Islet precursor cell (in vitro differentiated cells): ENCODE results near the gene ICOS.
"Not testable (repeated sequence)": the region's sequence is repeated elsewhere in the genome, so short reads cannot be mapped to it uniquely, and the experiment has no call there.

Experiments used
- DNase-seq: peaks from one replicate; pipeline ENCODE4 v3.0.0-alpha.2; 2018

The ICOS gene

GRCh38 chr2:203983064-203983715 is 46.6 kb downstream of the ICOS start:
- no peak for DNase-seq

- not testable (repeated sequence) for DNase-seq
These were observed 49.4 kb downstream of the ICOS start for GRCh38 chr2:203985978-203986377.

GRCh38 chr2:203987959-203988358 is 51.4 kb downstream of the ICOS start:
- DNase-seq: no peak

- DNase-seq: no peak
These were observed 52.1 kb downstream of the ICOS start for GRCh38 chr2:203988500-203989260.

- no peak for DNase-seq
These were observed 53.0 kb downstream of the ICOS start for GRCh38 chr2:203989521-203989920.

GRCh38 chr2:203992509-203992908 is 55.9 kb downstream of the ICOS start:
- no peak for DNase-seq

GRCh38 chr2:203993011-203993410 is 56.4 kb downstream of the ICOS start:
- no peak for DNase-seq

- DNase-seq: no peak
These were observed 57.0 kb downstream of the ICOS start for GRCh38 chr2:203993560-203993959.

- no peak for DNase-seq
These were observed 58.2 kb downstream of the ICOS start for GRCh38 chr2:203994735-203995134.

GRCh38 chr2:203996692-203997091 is 60.1 kb downstream of the ICOS start:
- no peak for DNase-seq

- DNase-seq: no peak
These were observed 60.9 kb downstream of the ICOS start for GRCh38 chr2:203997481-203997880.

GRCh38 chr2:203997980-203998809 is 61.6 kb downstream of the ICOS start:
- DNase-seq: no peak

GRCh38 chr2:203999835-204000234 is 63.3 kb downstream of the ICOS start:
- DNase-seq: no peak

GRCh38 chr2:204000446-204000845 is 63.9 kb downstream of the ICOS start:
- DNase-seq: no peak

GRCh38 chr2:204003276-204003990 is 66.9 kb downstream of the ICOS start:
- no peak for DNase-seq

GRCh38 chr2:204004912-204005311 is 68.3 kb downstream of the ICOS start:
- DNase-seq: no peak

GRCh38 chr2:204005940-204006721 is 69.6 kb downstream of the ICOS start:
- no peak for DNase-seq

GRCh38 chr2:204008352-204008751 is 71.8 kb downstream of the ICOS start:
- DNase-seq: no peak

GRCh38 chr2:204010628-204011560 is 74.3 kb downstream of the ICOS start:
- DNase-seq: no peak
